ENCODE results near the gene SNTN. TPM values are rescaled to one million over a fixed set of nuclear protein-coding genes. Genes with fewer than 3 reads are reported as not detected.

The SNTN gene
- polyA plus RNA-seq, 1 experiment = not detected

DNA sequence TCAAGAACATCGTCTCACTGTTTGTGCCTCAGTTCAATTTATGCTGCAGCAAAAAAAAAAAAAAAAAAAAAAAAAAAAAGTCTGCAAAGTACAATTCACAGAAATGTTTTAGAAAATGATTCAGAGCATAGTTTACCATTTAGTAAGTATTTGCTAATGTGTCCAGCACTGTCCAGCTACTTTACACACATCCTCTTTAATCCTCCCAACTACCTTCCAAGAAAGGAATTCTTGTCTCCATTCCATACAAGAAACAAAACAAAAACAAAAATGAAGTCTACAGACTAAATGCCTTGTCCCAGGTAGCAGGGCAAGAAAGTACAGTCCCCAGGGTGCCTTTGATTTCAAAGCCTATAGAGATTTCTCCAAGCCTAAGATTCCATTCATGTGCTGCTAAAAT lies 38.9 kb upstream of the SNTN start:
- TF ChIP-seq, protein P1, sequence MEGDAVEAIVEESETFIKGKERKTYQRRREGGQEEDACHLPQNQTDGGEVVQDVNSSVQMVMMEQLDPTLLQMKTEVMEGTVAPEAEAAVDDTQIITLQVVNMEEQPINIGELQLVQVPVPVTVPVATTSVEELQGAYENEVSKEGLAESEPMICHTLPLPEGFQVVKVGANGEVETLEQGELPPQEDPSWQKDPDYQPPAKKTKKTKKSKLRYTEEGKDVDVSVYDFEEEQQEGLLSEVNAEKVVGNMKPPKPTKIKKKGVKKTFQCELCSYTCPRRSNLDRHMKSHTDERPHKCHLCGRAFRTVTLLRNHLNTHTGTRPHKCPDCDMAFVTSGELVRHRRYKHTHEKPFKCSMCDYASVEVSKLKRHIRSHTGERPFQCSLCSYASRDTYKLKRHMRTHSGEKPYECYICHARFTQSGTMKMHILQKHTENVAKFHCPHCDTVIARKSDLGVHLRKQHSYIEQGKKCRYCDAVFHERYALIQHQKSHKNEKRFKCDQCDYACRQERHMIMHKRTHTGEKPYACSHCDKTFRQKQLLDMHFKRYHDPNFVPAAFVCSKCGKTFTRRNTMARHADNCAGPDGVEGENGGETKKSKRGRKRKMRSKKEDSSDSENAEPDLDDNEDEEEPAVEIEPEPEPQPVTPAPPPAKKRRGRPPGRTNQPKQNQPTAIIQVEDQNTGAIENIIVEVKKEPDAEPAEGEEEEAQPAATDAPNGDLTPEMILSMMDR (IDR thresholded peaks at IDR 0.05; ENCODE audit: low read depth, low read length) = no peak
- Histone ChIP-seq H3K27ac (ENCODE audit: low read depth, low read length) (no peak overlapping the region), H3K4me3 (ENCODE audit: low read depth, low read length) (no peak overlapping the region), H3K9me3 (ENCODE audit: control insufficient read depth, insufficient read depth, low read length) (no peaks in the 10 kb centered on the region), H3K27me3 (ENCODE audit: control insufficient read depth, insufficient read depth, low read length) (no peaks in the 10 kb centered on the region)
- DNase-seq (ENCODE audit: low read depth, low spot score) = no peak
- ChIA-PET CTCF (no interaction called here), POLR2A (no interaction called here)

DNA sequence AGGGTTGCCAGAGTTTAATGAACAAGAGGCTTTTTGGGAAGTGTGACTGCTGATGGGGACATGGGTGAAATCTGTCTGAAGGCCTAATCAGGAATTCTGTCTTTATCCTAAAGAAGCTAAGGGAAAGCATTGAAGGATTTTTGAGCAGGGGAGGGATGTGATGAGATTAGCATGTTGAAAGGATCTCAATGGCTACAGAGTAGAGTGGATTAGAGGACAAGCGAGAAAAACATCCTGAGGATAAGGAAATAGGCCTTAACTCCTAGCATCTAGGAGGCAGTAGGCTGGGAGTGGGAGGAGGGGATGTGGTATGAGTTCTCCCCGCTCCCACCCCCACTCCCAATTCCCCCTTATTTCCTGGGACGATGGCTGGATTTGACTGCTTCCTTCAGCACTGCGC lies 35.1 kb upstream of the SNTN start:
- POLR2A ChIA-PET = no interaction called here
- no peaks in the 10 kb centered on the region for H3K9me3 ChIP-seq (ENCODE audit: control insufficient read depth, insufficient read depth, low read length)
- no peak for DNase-seq (ENCODE audit: low read depth, low spot score)
- TF ChIP-seq, protein P1 (IDR thresholded peaks at IDR 0.05; ENCODE audit: low read depth, low read length) = no peak
- CTCF ChIA-PET = no interaction called here
- H3K27me3 ChIP-seq (ENCODE audit: control insufficient read depth, insufficient read depth, low read length) = no peaks in the 10 kb centered on the region
- H3K27ac ChIP-seq (ENCODE audit: low read depth, low read length) = no peak overlapping the region
- H3K4me3 ChIP-seq (ENCODE audit: low read depth, low read length) = no peak overlapping the region

DNA sequence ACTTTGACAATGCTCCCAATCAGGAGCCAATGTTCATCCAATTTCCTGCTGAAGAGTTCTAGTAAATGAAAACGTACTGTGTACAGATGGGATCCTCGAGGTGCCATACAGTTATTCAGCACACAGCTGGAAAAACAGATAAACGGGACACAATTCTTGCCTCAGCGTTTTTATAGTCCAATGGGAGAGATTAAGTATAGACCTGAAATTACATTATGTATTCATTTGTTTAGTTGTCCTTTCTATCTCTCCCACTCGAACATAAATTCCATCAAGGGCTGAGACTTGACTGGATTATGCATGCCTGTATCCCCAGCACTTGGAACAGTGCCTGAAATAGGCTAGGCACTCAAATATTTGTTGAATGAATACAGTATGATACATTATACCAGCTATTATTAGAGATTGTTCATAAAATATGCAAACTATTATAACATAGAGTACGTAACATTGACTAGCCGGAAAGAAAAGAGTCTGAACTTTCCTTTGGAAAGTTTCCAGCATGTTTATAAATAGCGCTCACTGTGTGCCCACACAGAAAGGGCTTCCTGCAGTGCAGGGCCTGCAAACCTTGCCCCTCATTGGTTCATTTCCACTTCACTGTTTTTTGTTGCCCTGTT lies 27.4 kb upstream of the SNTN start:
- Histone ChIP-seq H3K4me3 (ENCODE audit: low read depth, low read length) (no peak overlapping the region), H3K27me3 (ENCODE audit: control insufficient read depth, insufficient read depth, low read length) (no peaks in the 10 kb centered on the region), H3K27ac (ENCODE audit: low read depth, low read length) (no peak overlapping the region), H3K9me3 (ENCODE audit: control insufficient read depth, insufficient read depth, low read length) (no peaks in the 10 kb centered on the region)
- peak; percentile 63 for DNase-seq (ENCODE audit: low read depth, low spot score)
- TF ChIP-seq, protein P1 (IDR thresholded peaks at IDR 0.05; ENCODE audit: low read depth, low read length) = no peak
- ChIA-PET POLR2A (no interaction called here), CTCF (interaction anchor here (1.3 to 1.5 kb wide), 2 partner anchors 193 to 274 kb away, joined by 3 to 4 read pairs; no protein-coding TSS in a partner anchor)

DNA sequence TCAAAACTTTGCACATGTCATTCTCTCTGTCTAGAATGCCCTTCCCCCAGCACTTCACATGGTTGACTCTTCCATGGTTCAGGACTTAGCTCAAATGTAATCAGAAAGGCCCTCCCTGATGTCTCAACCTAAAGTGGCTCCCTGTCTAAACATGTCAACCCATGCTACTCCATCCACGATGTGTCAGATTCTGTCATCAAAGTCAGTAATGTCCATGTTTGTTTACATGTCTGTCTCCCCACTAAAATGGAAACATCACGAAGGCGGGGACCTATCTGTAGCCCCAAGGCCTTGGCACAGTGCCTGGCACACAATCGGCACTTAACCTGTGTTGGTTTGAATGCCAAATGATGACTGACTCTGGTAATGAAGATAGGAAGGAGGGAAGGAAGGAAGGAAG lies 20.8 kb upstream of the SNTN start:
- TF ChIP-seq, protein P1 (IDR thresholded peaks at IDR 0.05; ENCODE audit: low read depth, low read length) = no peak
- Histone ChIP-seq H3K4me3 (ENCODE audit: low read depth, low read length) (no peak overlapping the region), H3K27me3 (ENCODE audit: control insufficient read depth, insufficient read depth, low read length) (peaks cover 5% of the 10 kb centered on the region), H3K27ac (ENCODE audit: low read depth, low read length) (no peak overlapping the region), H3K9me3 (ENCODE audit: control insufficient read depth, insufficient read depth, low read length) (no peaks in the 10 kb centered on the region)
- CTCF ChIA-PET = no interaction called here
- DNase-seq (ENCODE audit: low read depth, low spot score) = no peak
- POLR2A ChIA-PET = interaction anchor here (0.6 kb wide), 1 partner anchor 19 kb away, joined by 3 read pairs; no protein-coding TSS in a partner anchor

DNA sequence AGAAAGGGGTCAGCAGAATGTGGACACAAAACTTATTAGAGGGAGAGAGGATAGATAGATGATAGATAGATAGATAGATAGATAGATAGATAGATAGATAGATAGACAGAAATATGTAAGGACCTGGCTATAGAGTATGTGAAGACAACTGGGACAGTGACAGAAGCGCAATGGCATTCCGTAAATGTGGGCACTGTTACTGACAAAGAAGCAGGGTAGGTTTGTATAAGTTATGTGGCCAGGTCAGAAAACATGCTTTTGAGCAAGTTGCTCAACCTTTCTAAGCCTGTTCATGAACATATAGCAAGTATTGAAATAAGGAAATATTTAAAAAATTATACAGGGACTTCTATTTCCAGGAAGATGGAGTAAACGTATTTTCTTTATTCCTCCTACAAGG lies 17.3 kb upstream of the SNTN start:
- DNase-seq (ENCODE audit: low read depth, low spot score) = no peak
- TF ChIP-seq, protein P1 (IDR thresholded peaks at IDR 0.05; ENCODE audit: low read depth, low read length) = no peak
- Histone ChIP-seq H3K27me3 (ENCODE audit: control insufficient read depth, insufficient read depth, low read length) (peaks cover 5% of the 10 kb centered on the region), H3K27ac (ENCODE audit: low read depth, low read length) (no peak overlapping the region), H3K4me3 (ENCODE audit: low read depth, low read length) (no peak overlapping the region), H3K9me3 (ENCODE audit: control insufficient read depth, insufficient read depth, low read length) (no peaks in the 10 kb centered on the region)
- ChIA-PET POLR2A (no interaction called here), CTCF (no interaction called here)
